Activated naive CD4-positive, alpha-beta T cell treated with anti-CD3 and anti-CD28 coated beads, Interleukin-2, amount 50 U/mL, for 72 hours (primary cell): Measurements from ENCODE around the gene MNAT1. TPM values are rescaled to one million over a fixed set of nuclear protein-coding genes. Genes with fewer than 3 reads are reported as not detected.

Experiments used
- ATAC-seq, 2 donors: fragments of 150-1000 bp; cut with Tn5 transposase; 2 replicates each; pipeline ENCODE4 v1.10.0; 2021; ENCODE audit warnings: mild to moderate bottlenecking in 2 of 2, moderate library complexity in 2 of 2
- DNase-seq, 2 donors: peaks; one replicate each; pipeline ENCODE4 v3.0.0; 2021 to 2022; ENCODE audit warnings: low spot score in 2 of 2
- H3K27ac Mint-ChIP-seq, 2 donors: one replicate each; pipeline ENCODE4 v1.8.0; 2022; ENCODE audit warnings: mild to moderate bottlenecking in 2 of 2, mixed read lengths in 2 of 2
- H3K36me3 Mint-ChIP-seq, 2 donors: one replicate each; pipeline ENCODE4 v1.8.0; 2022; ENCODE audit warnings: mixed read lengths in 2 of 2
- H3K9me3 Mint-ChIP-seq, 2 donors: one replicate each; pipeline ENCODE4 v1.8.0; 2022; ENCODE audit warnings: mixed read lengths in 2 of 2
- total RNA-seq, 2 donors: library from RNA; stranded (reverse); gene quantifications; one replicate each; pipeline ENCODE4 v1.2.3, GENCODE V29; 2022

The MNAT1 gene
- total RNA-seq, 2 donors from 2014 or later: 11.8 to 38.0 TPM

GRCh38 chr14:60956632-60957031 is 222.1 kb downstream of the MNAT1 start:
- H3K36me3 Mint-ChIP-seq: peaks cover 37 to 41% of the 10 kb centered on the region in 2 donors
- ATAC-seq (peak in 1 of 2 donors; percentile 83), DNase-seq (no peak)
- peaks cover 29 to 30% of the 10 kb centered on the region in 2 donors for H3K9me3 Mint-ChIP-seq
- H3K27ac Mint-ChIP-seq: peak overlapping the region in 1 of 2 donors; percentile 37

- DNase-seq: no peak
Observed at GRCh38 chr14:60958146-60958545, 223.6 kb downstream of the MNAT1 start.

DNA sequence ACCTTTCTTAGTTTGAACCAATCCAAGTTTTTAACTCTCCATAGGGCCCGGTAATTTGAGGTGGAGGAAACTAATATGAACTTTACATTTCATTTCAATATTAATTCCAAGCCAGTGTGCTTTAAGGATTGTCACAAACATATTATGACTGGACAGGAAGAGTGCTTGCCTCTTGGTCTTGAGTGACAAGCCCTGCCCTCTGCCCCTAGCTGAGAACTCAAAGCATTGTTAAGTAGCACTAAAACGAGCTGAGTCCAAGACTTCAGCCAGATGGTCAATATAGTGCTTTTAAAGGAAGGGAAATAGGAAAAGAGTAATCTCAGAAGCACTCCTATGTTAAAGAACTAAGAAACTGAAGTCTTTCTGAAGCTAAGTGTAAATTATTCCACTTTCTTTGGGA is 229.2 kb downstream of the MNAT1 start:
- no peak for ATAC-seq
- Mint-ChIP-seq H3K9me3 (peaks cover 6 to 9% of the 10 kb centered on the region in 2 donors), H3K27ac (peak overlapping the region in 1 of 2 donors; percentile 60)

More at GRCh38 chr14:60958146-60958545, 223.6 kb downstream of the MNAT1 start:
- Mint-ChIP-seq H3K36me3 (peaks cover 37 to 41% of the 10 kb centered on the region in 2 donors), H3K9me3 (peaks cover 29 to 30% of the 10 kb centered on the region in 2 donors), H3K27ac (no peak overlapping the region)
- ATAC-seq: no peak

GRCh38 chr14:60964904-60965303 is 230.3 kb downstream of the MNAT1 start:
- peak in 1 of 2 donors; percentile 55 for ATAC-seq
- no peak for DNase-seq
- Mint-ChIP-seq H3K36me3 (peaks cover 0 to 5% of the 10 kb centered on the region in 2 donors), H3K27ac (peak overlapping the region in 1 of 2 donors; percentile 36), H3K9me3 (peaks cover 0 to 4% of the 10 kb centered on the region in 2 donors)

More for the DNA sequence above, 229.2 kb downstream of the MNAT1 start:
- no peak for DNase-seq
- peaks cover 9 to 17% of the 10 kb centered on the region in 2 donors for H3K36me3 Mint-ChIP-seq

DNA sequence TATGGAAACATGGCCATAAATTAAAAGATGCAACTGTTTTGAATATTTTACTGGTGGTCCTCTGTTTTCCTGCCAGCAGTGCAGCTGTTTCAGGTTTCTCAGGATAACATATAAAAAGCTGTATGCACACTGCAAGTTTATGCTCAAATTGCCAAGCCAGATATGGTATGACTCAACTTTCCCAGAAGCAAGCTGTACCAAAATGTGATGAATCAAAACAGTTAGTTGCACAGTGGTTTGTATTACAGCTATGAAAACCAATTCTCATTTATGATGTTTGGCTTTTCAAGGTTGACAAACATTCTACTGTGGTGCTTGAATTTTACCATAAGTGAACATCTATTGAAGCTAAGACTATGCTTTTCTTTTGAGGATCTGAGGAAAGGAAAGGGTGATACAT is 230.8 kb downstream of the MNAT1 start:
- Mint-ChIP-seq H3K36me3 (peaks cover 0 to under 1% of the 10 kb centered on the region in 2 donors), H3K9me3 (peaks cover 0 to 2% of the 10 kb centered on the region in 2 donors), H3K27ac (no peak overlapping the region)
- ATAC-seq: peak; percentile 64 to 97
- peak in 1 of 2 donors; percentile 11 for DNase-seq

DNA sequence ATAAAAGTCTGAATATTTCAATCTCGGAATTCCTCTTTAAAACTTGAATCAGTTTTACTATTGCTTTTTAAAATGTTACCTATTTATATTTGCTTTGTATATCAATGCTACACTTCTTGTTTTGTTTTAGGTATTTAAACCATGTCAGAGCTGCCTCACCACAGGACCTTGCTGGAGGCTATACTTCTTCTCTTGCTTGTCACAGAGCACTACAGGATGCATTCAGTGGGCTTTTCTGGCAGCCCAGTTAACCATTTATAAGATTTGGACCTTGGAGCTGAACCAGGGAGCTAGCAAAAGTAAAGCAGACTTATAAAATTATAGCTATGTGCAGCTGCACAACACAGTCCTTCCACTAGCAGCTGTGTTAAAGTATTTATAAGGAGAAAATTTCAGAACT is 233.5 kb downstream of the MNAT1 start:
- no peak overlapping the region for H3K27ac Mint-ChIP-seq
- H3K9me3 Mint-ChIP-seq: no peaks in the 10 kb centered on the region

DNA sequence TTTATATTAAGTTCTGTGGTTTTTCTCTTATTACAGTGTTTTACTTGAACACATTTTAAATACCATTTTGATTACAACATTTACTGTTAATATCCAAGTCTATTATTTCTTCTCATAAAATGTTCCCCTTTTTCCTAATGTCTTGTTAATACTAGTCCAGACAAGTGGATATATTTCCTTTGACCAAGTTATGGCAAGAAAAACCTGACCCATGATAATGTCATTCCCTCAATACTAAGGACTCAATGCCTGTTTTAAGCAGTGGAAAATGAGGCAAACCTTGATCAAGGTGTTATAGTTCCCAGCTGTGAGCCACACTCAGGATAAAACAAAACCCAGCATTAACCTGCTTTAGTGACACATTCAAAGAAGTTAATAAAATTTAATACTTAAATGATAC is 234.1 kb downstream of the MNAT1 start:
- Mint-ChIP-seq H3K36me3 (peaks cover 0 to 5% of the 10 kb centered on the region in 2 donors), H3K9me3 (no peaks in the 10 kb centered on the region), H3K27ac (no peak overlapping the region)
- DNase-seq (no peak), ATAC-seq (no peak)

More for the DNA sequence above, 233.5 kb downstream of the MNAT1 start:
- no peak for DNase-seq
- peaks cover 0 to 2% of the 10 kb centered on the region in 2 donors for H3K36me3 Mint-ChIP-seq
- no peak for ATAC-seq

DNA sequence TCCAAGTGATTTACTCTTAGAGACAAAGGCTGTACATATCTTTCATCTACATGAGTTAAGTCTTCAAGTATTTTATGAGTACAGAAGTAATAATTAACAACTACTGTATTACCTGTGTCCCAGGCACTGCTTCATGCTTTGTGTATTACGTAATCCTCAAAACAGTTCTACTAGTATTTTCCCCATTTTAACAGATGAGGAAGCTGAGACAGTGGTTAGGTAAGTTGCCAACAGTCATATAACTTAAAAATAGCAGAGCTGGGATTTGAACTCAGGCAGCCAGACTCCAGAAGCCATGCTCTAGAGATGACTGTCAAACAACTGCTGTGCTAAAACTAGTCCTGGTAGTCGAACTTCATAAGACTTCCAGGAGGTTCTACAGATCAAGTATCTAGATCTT is 235.6 kb downstream of the MNAT1 start:
- ATAC-seq (no peak), DNase-seq (no peak)
- peaks cover 4 to 11% of the 10 kb centered on the region in 2 donors for H3K36me3 Mint-ChIP-seq
- no peak overlapping the region for H3K27ac Mint-ChIP-seq
- no peaks in the 10 kb centered on the region for H3K9me3 Mint-ChIP-seq

DNA sequence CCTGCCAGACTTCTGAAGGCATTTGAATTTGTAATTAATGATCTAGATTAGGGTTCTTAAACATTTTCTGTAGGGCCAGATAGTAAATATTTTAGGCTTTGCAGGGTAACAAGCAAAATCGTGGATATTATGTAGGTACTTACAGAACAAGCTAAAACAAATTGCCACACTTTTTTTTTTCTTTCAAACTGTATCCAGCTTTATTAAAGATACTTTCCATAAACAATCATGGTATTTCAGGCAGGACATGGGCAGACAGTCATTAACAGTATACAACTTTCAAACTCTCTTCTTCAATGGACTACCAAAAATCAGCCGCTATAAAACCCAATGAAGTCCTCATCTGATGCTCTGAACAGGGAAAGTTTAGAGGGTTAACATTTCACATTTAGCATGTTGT is 236.7 kb downstream of the MNAT1 start:
- Mint-ChIP-seq H3K36me3 (peaks cover 4 to 14% of the 10 kb centered on the region in 2 donors), H3K9me3 (no peaks in the 10 kb centered on the region), H3K27ac (no peak overlapping the region)
- ATAC-seq: no peak
- DNase-seq: no peak

- Mint-ChIP-seq H3K9me3 (no peaks in the 10 kb centered on the region), H3K27ac (no peak overlapping the region), H3K36me3 (peaks cover 4 to 23% of the 10 kb centered on the region in 2 donors)
- ATAC-seq: no peak
- DNase-seq: no peak
Observed at GRCh38 chr14:60972295-60972694, 237.7 kb downstream of the MNAT1 start.

GRCh38 chr14:60973070-60973469 is 238.5 kb downstream of the MNAT1 start:
- Mint-ChIP-seq H3K27ac (no peak overlapping the region), H3K9me3 (no peaks in the 10 kb centered on the region), H3K36me3 (peaks cover 4 to 29% of the 10 kb centered on the region in 2 donors)
- ATAC-seq (no peak), DNase-seq (no peak)

GRCh38 chr14:60974090-60974651 is 239.6 kb downstream of the MNAT1 start:
- H3K27ac Mint-ChIP-seq: no peak overlapping the region
- peaks cover 4 to 30% of the 10 kb centered on the region in 2 donors for H3K36me3 Mint-ChIP-seq
- ATAC-seq: no peak

GRCh38 chr14:60975551-60975950 is 241.0 kb downstream of the MNAT1 start:
- ATAC-seq (no peak), DNase-seq (no peak)
- Mint-ChIP-seq H3K27ac (no peak overlapping the region), H3K36me3 (peaks cover 4 to 35% of the 10 kb centered on the region in 2 donors), H3K9me3 (no peaks in the 10 kb centered on the region)

More at GRCh38 chr14:60974090-60974651, 239.6 kb downstream of the MNAT1 start:
- H3K9me3 Mint-ChIP-seq: no peaks in the 10 kb centered on the region
- no peak for DNase-seq

DNA sequence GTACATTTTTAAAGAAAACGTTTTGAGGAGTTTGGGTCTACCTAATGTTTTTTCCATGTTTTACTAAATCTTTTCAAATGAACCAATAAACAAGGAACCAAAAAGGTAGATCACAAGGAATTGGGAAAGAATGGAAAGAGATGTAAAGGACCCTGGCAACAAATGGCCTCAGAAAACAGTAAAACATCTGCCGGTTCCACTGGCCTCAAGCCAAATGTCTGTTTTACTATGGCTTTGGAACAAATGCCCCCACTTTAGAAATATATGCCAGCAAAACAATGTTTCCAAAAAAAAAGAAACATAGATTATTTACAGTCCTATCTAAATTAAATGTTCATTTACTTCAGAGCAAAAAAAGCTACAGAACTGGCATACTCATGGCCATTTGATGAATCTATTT is 243.3 kb downstream of the MNAT1 start:
- Mint-ChIP-seq H3K9me3 (no peaks in the 10 kb centered on the region), H3K27ac (no peak overlapping the region), H3K36me3 (peaks cover 4 to 35% of the 10 kb centered on the region in 2 donors)
- DNase-seq (no peak), ATAC-seq (no peak)

DNA sequence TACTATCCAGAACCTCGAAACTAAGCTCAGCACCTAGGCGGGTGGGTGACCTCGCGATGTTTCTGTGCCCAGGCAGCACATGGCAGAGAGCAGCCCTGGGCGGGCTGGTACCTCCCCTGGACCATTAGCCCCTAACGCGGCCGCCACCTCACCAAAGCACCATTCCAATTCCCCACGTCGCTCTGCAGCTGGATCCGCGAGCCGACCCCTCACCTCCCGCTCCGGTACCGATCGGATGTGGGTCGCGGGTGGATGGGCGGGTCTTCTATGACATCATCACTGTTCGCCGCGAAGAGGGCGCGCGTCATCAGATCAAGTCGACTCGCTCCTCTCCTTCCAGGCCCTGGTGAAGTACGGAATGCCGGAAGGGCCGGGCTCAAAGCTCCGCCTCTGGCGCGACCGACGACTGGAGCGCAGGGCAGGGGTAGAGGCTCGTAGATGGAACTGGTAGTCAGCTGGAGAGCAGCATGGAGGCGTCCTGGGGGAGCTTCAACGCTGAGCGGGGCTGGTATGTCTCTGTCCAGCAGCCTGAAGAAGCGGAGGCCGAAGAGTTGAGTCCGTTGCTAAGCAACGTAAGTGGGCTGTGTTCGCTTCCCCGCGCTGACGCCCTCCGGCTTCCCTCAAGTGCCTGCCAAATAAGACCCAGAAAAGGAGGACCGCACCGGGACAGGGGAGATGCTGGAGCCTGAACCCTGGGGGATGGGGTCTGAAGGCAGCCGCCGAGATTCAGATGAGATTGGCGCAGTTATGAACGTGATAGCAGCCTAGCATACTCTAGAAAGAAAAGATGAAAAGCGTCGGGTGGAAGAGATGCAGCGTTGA is 246.5 kb downstream of the MNAT1 start, which contains the start of the genes SLC38A6 and TRMT5:
SLC38A6 (plus strand) TSS at position 435 of the 822 bp plus-strand sequence; CDS start at position 468, 33 bp downstream.
TRMT5 (minus strand) TSS at position 269 of the 822 bp plus-strand sequence; CDS start at position 163, 106 bp downstream.
- peaks cover 0 to 24% of the 10 kb centered on the region in 2 donors for H3K36me3 Mint-ChIP-seq
- DNase-seq (peak; percentile 81 to 94), ATAC-seq (peak; percentile 92)
- no peak within 1 kb of the TSS for H3K27ac Mint-ChIP-seq
- H3K9me3 Mint-ChIP-seq: no peaks in the 10 kb centered on the region

GRCh38 chr14:60981633-60982455 is 247.3 kb downstream of the MNAT1 start:
- ATAC-seq: no peak
- Mint-ChIP-seq H3K9me3 (no peaks in the 10 kb centered on the region), H3K27ac (no peak overlapping the region), H3K36me3 (peaks cover 0 to 16% of the 10 kb centered on the region in 2 donors)
- no peak for DNase-seq
